Activated naive CD4-positive, alpha-beta T cell treated with anti-CD3 and anti-CD28 coated beads, Interleukin-2, amount 10 ng/mL, durations not matched to agents 7 days and 5 days (primary cell): ENCODE results near the gene SETD9.

Source experiments
- CTCF ChIA-PET: fragments of 350-600 bp; sonication (Branson Sonifier 250); formaldehyde crosslinking; loops from one replicate; lab custom pipeline; 2021; ENCODE audit warnings: antibody characterized with exemption; lab: Charles Lee
- DNase-seq: peaks from one replicate; pipeline ENCODE4 v3.0.0-alpha.2; 2020
- H3K27ac Mint-ChIP-seq: one replicate; pipeline ENCODE4 v1.8.0; 2021; ENCODE audit warnings: mild to moderate bottlenecking, moderate library complexity, mixed read lengths
- H3K27me3 Mint-ChIP-seq: one replicate; pipeline ENCODE4 v1.8.0; 2021; ENCODE audit warnings: mild to moderate bottlenecking, mixed read lengths
- H3K36me3 Mint-ChIP-seq: one replicate; pipeline ENCODE4 v1.8.0; 2021; ENCODE audit warnings: mixed read lengths
- H3K4me1 Mint-ChIP-seq: one replicate; pipeline ENCODE4 v1.8.0; 2021; ENCODE audit warnings: mixed read lengths
- H3K4me3 Mint-ChIP-seq: one replicate; pipeline ENCODE4 v1.8.0; 2021; ENCODE audit warnings: mild to moderate bottlenecking, moderate library complexity, mixed read lengths
- H3K9me3 Mint-ChIP-seq: one replicate; pipeline ENCODE4 v1.8.0; 2021; ENCODE audit warnings: mixed read lengths

Gene SETD9

DNA sequence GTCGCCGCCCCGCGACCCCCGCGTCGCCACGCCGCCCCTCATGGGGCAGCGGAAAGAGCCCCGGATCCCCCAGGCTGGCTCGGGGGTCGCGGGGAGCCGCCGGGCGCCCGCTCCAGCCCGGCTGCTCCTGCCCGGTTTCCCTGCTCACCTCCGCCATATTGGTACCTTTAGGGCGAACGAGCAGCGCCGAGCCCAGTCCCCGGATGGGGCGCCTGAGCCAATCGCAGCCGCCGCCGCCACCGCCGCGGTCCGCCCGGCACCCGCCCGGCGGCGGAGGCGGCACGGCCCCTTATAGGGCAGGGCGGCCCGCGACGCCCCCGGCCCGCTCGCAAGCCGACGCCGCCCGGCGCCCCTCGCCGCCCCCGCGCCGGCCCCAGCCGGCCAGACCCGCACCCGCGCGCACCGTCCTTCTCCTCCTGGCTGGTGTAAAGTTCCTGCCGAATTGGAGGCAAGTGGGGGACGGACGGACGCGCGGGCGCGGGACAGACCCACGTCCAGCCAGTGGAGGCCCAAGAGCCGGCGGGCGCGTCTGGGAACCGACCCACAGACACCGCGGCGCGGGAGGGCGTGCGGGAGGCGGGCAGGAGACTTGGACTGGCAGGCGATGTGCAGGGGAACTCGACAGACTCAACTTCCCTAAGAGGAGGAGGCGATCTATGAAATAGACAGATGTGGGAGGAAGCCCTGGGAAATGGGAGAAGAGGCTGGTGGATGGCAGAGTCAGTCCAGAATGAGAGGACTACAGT is 42.7 kb downstream of the SETD9 start, which contains the start of gene MIER3:
Gene MIER3 (minus strand): TSS at position 178 of the 746 bp plus-strand sequence. CDS start 21 bp downstream, at position 157.
- Mint-ChIP-seq H3K27me3 (peaks cover 23% of the 10 kb centered on the region), H3K4me1 (peaks cover 23% of the 10 kb centered on the region), H3K36me3 (no peaks in the 10 kb centered on the region), H3K4me3 (peak within 1 kb of the TSS; percentile 92), H3K9me3 (no peaks in the 10 kb centered on the region), H3K27ac (peak within 1 kb of the TSS; percentile 85)
- DNase-seq, result peak; percentile 86
- CTCF ChIA-PET, result no interaction called here

DNA sequence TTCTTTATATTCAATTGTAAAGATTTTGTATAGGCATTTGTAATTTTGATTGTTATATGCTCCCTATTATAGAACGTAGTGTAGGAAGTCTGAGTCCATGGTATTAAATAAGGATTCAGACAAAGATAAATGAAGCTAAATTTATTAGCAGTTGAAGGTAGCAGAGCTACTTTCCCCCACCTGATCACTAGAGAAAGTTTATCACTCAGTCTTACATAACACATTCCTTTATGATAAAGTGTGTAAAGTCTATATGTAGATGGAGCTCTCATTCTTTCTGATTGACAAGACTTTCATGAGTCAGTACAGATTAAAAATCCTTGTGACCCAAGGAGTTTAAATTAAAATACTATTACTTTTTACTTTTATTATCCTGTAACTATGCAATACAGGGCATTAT is 44.9 kb downstream of the SETD9 start:
- peaks cover 39% of the 10 kb centered on the region for H3K27me3 Mint-ChIP-seq
- no peak for DNase-seq
- H3K27ac Mint-ChIP-seq, result no peak overlapping the region
- no peaks in the 10 kb centered on the region for H3K9me3 Mint-ChIP-seq
- no peaks in the 10 kb centered on the region for H3K36me3 Mint-ChIP-seq
- H3K4me1 Mint-ChIP-seq, result peaks cover 20% of the 10 kb centered on the region
- H3K4me3 Mint-ChIP-seq, result no peak overlapping the region
- CTCF ChIA-PET, result interaction anchor here (0.8 kb wide), 1 partner anchor 53 kb away, joined by 3 read pairs; no protein-coding TSS in a partner anchor

DNA sequence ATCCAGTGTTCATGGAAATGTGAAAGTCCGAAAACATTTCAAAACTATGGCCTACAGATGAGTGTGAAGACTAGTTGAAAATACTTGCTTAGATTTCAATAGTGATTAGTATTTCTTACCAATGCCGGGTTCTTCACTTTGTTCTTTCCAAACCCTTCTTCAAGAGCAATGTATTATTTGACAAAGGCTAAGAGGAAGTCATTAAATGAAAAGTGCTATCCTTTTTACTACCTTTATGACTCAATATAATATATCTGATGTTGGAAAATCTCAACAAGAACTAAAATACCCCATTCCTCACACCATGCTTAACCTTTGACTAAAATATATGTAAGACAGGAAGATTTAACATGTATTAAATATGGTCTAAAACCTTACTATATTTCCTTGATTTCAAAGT is 49.2 kb downstream of the SETD9 start:
- Mint-ChIP-seq H3K9me3 (no peaks in the 10 kb centered on the region), H3K27ac (no peak overlapping the region), H3K36me3 (no peaks in the 10 kb centered on the region), H3K4me3 (no peak overlapping the region), H3K4me1 (no peaks in the 10 kb centered on the region), H3K27me3 (peaks cover 55% of the 10 kb centered on the region)
- CTCF ChIA-PET, result no interaction called here
- DNase-seq, result no peak

DNA sequence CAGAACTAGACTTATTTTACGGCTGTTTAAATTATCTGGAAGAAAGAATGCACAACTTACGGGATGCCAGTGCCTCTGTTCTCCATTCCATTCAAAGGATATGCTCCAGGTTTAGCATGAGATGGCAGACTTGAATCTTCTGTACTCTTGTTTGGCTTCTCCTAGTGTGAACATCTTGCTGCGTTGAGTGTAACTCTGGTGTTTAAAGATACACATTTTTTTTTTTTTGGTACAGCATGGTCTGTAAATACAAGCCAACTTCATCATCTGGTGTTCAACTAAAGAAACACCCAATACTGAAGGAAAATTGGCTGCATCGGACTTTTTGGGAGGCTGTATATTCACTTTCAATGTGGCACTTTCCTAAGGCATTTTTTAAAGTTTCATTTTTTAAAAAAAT is 49.9 kb downstream of the SETD9 start:
- Mint-ChIP-seq H3K4me1 (no peaks in the 10 kb centered on the region), H3K27me3 (peaks cover 51% of the 10 kb centered on the region)
- CTCF ChIA-PET, result no interaction called here

DNA sequence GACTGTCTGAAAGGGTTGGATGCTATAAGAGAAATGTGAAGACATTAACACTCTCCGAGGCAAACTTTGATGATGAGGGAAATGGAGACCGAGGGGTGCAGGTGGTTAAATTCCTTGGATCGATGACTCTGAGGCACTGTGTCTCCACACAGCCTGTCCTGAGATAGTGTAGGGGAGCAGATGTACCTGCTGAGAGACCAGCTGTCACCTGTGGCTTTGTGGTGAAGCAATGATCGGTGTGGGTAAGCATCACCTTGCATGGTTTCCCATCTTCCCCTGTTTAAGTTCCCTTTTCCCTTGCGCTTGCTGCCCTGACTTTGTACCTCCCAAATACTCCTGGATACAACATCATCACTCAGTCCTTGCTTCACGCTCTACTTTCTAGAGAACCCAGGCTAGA is 52.4 kb downstream of the SETD9 start:
- Mint-ChIP-seq H3K9me3 (no peaks in the 10 kb centered on the region), H3K4me3 (no peak overlapping the region), H3K27me3 (peaks cover 70% of the 10 kb centered on the region), H3K36me3 (no peaks in the 10 kb centered on the region), H3K4me1 (no peaks in the 10 kb centered on the region), H3K27ac (no peak overlapping the region)
- CTCF ChIA-PET, result no interaction called here
- DNase-seq, result no peak

More for the DNA sequence above, 49.9 kb downstream of the SETD9 start:
- Mint-ChIP-seq H3K27ac (no peak overlapping the region), H3K36me3 (no peaks in the 10 kb centered on the region), H3K4me3 (no peak overlapping the region), H3K9me3 (no peaks in the 10 kb centered on the region)
- no peak for DNase-seq

DNA sequence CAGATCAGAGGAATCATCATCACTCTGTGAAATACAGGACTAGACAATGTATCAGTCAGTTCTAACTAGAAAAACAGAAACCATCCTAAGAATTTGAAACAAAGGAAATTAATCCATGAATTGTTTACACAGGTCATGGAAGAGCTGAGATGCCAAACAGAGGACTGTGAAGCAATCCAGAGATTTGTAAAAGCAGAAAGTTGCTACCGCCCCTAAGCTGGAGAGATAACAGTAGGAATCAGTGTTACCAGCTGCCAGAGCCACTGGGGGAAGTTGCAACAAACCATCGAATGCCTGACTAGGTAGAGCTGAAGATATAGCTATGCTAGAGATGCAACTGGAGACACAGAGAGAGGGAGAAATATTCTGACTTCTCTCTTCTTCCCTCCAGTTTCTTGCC is 52.9 kb downstream of the SETD9 start:
- Mint-ChIP-seq H3K36me3 (no peaks in the 10 kb centered on the region), H3K4me3 (no peak overlapping the region), H3K9me3 (no peaks in the 10 kb centered on the region), H3K27me3 (peaks cover 76% of the 10 kb centered on the region), H3K27ac (no peak overlapping the region), H3K4me1 (no peaks in the 10 kb centered on the region)
- CTCF ChIA-PET, result no interaction called here
- DNase-seq, result no peak

DNA sequence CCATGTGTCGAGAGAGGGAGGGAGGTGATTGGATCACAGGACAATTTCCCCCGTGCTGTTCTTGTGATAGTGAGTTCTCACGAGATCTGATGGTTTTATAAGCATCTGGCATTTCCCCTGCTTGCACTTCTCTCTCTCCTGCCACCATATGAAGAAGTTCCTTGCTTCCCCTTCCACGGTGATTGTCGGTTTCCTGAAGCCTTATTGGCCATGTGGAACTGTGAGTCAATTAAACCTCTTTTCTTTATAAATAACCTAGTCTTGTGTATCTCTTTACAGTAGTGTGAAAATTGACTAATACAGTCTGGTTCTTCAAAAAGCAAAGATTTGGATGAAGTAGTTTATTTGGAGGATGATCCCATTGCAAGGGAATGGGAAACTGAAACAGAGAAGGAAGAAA is 53.9 kb downstream of the SETD9 start:
- DNase-seq, result no peak
- Mint-ChIP-seq H3K36me3 (no peaks in the 10 kb centered on the region), H3K4me3 (no peak overlapping the region), H3K27me3 (peaks cover 73% of the 10 kb centered on the region), H3K27ac (no peak overlapping the region), H3K4me1 (no peaks in the 10 kb centered on the region), H3K9me3 (no peaks in the 10 kb centered on the region)
- CTCF ChIA-PET, result no interaction called here

DNA sequence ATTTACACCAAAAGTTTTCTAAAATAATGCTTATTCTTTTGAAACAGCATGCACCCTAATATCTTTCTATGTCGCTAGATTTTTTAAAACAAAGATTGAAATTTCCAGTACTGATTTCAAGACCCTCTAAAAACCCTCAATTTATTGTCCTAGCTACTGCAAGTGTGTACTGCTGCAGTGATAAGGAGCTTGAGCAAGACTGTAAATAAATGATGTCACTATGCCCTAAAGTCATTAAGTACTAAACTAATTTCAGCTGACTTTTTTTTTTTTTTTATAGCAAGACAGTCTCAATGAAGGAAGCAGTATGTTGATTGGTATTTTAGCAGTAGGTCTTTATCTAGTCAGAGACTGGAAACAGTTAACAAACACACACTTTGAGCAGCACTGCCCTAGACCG is 54.8 kb downstream of the SETD9 start:
- peaks cover 65% of the 10 kb centered on the region for H3K27me3 Mint-ChIP-seq
- CTCF ChIA-PET, result no interaction called here
- no peaks in the 10 kb centered on the region for H3K36me3 Mint-ChIP-seq

More for the DNA sequence above, 54.8 kb downstream of the SETD9 start:
- Mint-ChIP-seq H3K9me3 (no peaks in the 10 kb centered on the region), H3K27ac (no peak overlapping the region), H3K4me1 (no peaks in the 10 kb centered on the region), H3K4me3 (no peak overlapping the region)
- no peak for DNase-seq
